Stimulated activated CD8-positive, alpha-beta memory T cell treated with anti-CD3 and anti-CD28 coated beads, Interleukin-7, amount 100 ng/mL, for 48 hours (primary cell): ENCODE measurements around the gene COL5A3.
"Not testable (repeated sequence)": the region's sequence is repeated elsewhere in the genome, so short reads cannot be mapped to it uniquely, and the experiment has no call there.

Source experiments
- DNase-seq, 2 donors: peaks; one replicate each; pipeline ENCODE4 v3.0.0-alpha.2; 2020; ENCODE audit warnings: low read depth in 1 of 2; ENCODE audit errors: extremely low read depth in 1 of 2

Gene COL5A3

DNA sequence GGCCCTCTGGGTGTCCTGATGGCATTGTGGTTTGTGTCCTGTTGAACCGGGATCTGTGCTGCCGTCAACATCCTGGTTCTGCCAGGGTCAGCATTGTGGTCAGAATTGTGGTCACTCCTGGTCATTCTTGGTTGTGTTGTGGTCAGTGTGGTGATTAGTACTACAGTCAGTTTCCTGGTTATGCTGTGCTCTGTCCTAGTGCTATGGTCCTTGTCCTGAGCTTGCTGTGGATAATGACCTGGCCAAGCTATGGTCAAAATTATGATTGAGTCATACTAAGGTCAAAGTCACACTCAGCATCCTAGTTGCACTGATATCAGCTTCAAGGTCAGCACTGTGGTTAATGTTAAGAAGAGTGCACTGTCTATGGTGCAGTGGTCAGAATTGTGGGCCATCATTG, 69.5 kb downstream of the COL5A3 start:
- no peak for DNase-seq

DNA sequence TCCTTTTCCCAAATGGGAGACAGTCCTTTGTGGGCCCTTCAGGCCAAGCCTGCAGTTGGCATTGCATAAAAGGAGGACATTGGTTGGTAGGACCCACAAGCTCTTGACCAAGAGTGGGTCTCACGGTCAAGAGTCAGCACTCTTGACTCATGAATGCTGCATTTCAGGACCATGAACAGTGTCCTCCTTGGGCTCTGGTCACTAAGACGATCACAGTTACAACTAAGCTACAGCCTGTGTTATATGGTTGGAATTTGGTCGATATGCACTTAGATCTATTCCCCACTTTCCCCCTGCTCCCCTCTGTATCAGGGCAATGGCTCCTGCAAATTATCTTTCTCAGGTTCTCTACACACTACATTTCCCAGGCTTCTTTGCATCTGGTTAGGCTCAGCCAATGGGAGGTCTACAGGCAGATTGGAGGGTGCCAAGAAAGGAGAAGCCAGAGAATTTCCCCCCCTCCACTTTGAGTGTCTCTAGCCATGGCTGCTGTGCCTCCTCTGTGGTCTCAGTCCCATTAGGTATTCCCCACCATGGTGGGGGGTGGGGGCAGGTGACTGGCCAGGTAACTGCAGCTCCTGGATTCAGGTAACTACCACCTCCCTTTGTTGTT, 70.9 kb downstream of the COL5A3 start:
- no peak for DNase-seq

DNA sequence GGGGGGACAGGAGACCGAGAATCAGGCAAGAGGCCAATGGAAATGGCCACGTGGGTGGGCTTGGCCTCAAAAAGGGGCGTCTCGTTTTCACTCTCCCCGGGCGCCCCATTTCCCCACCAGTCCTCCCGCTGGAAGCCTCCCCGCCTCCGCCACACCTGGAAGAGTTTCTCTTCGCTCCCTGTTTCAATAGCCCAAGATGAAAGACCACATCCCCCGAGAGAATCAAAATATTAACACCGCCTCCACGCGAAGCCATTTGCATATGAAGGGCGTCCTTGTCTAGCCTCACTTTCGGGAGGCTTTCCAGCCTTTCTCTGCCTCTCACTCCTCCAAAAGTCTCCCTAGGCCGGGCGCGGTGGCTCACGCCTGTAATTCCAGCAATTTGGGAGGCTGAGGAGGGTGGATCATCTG, 73.3 kb downstream of the COL5A3 start:
- DNase-seq, result no peak

DNA sequence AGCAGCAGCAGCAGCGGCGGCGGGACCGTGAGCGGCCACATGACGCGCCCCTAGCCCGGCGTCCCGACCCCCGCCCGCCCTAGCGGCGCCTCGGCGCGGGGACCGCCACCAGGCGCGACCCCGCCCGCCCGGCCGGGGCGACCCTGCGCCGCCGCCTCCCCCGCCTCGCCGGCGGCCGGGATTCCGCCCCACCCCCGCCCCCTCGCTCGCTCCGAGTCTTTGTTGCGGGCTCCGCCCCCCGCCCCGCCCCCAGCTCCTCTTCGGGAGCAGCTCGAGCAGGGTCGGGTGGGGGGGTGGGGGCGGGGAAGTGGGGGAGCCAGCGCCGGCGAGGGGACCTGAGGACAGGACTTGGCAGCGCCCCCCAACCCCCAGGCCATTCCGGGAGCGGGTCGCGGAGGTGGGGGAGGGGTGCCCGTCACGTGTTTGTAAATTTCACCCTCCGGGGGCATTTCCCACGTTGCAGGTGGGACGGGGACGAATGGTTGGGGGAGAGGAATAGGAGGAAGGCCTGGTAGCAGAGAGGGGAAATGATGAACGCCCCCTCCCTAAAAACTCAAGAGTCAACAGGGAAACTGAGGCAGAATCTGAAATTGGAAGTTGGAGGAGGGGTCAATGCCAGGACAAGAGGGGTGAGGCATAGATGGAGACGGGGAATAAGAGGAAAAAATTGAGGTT, 73.8 kb downstream of the COL5A3 start, which contains the start of gene OLFM2:
Gene OLFM2, minus strand, starts transcription at position 190 of the 675 bp plus-strand sequence. Its CDS starts 149 bp downstream, at position 41.
- DNase-seq, result no peak

DNA sequence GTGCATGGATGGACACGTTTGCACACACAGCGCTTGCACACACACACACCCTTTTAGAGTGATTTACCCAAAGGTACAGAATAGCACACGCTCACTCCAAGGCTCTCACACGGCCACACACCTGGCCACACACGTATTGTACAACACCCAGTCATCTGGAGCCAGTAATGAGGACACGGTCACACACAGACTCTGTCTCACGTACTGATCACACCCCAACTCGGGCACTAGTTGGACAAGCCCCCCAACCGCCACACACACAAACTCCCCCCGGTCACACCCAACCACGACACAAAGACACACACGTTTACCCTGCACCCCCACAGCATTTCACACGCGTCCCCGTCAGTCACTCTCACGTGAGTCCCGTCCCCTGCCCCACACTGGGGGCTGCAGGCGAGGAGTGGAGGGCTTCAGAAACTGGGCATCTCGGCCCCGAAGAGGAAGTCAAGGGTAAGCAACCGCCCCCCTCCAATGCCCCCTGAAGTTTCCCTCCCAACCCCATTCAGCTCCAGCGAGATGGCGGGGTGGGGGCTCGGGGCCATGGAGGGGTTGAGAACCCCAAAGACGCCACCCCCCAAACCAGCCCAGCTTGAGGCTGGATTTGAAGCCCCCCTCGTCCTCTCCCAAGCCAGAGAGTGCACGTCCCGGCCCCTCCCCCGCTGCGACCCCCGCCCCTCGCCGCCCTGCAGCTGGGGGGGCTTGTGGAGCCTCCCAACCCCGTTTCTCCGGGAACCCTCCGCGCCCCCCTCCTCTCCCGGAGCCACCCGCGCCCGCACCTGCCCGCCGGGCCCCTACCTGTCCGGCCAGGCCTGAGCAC, 74.6 kb downstream of the COL5A3 start:
- DNase-seq, result no peak

DNA sequence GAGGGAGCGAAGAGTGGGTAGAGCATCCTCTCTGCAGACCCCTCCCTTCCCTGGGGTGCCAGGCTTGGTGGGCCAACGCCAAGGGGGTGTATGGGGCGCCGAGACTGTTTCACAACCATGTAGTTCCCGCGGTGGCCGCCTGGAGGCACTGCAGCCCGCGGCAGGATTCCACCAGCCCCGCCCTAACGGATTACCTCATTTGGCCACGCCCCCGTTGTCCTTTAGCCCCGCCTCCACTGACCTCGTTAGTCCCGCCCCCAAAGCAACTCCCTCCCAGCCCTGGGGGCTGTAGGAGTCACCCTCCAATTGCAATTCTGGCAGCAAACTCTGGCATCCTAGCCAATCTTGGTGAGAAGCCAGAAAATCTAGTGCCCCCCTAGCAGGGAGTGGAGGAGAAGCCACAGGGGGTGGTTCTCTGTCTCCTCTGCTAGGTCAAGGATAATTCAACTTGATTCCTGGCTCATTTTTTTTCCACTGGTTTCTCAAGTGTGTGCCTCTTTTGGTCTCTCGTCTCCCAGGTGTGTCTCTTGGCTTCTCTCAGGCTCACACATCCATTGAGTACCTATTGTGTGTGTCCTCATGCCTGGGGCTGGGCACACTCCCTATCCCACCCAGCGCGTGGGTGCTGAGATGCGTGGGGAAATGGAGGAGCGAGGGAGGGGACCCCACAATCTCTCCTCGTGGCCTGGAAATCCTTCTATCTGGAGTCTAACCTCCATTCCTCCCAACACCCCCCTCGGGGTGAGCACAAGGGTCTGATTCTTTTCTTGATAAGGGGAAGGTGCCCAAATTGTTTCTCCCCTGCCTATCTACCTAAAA, 76.0 kb downstream of the COL5A3 start:
- DNase-seq, result peak; percentile 60 to 70

DNA sequence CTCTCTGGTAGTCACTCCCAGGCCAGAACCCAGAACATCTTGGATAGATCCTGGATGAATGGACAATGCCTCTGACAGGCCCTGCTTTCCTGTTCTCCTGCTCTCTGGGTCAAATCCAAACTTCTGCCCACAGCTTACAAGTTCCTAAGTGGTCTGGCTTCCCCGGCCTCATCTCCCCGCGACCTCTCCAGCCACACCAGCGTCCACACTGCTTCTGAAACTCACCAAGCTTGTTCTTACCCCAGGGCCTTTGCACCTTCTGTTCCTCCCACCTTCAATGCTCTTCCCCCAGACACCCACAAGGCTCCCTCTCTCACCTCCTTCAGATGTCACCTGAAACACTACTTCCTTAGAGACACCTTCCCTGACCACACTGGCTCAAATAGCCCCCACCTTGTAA, 77.5 kb downstream of the COL5A3 start:
- DNase-seq, result no peak

DNA sequence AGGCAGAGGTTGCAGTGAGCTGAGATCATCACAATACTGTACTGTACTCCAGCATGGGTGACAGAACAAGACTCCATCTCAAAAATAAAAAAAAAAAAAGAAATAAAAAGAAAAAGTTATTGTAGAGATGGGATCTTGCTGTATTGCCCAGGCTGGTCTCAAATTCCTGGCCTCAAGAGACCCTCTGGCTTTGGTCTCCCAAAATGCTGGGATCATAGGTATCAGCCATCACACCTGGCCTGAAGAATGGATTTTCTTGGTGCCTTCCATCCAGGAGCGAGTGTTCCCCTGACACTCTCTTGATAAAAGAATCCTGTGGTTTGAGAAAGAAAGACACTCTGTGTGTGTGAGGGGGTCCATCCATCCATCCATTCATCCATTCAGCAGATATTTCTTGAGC, 78.7 kb downstream of the COL5A3 start:
- no peak for DNase-seq

DNA sequence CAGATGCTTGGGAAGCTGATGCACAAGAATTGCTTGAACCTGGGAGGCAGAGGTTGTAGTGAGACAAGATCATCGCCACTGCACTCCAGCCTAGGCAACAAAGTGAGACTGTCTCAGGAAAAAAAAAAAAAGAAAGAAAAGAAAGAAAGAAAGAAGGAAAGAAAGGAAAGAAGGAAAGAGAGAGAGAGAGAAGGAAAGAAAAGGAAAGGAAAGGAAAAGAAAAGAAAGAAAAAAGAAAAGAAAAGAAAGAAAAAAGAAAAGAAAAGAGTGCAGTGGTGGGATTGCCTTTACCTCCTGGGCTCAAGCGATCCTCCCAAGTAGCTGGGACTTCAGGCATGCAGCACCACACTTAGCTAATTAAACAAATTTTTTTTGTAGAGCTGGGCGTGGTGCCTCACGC, 86.9 kb downstream of the COL5A3 start:
- DNase-seq, result no peak

DNA sequence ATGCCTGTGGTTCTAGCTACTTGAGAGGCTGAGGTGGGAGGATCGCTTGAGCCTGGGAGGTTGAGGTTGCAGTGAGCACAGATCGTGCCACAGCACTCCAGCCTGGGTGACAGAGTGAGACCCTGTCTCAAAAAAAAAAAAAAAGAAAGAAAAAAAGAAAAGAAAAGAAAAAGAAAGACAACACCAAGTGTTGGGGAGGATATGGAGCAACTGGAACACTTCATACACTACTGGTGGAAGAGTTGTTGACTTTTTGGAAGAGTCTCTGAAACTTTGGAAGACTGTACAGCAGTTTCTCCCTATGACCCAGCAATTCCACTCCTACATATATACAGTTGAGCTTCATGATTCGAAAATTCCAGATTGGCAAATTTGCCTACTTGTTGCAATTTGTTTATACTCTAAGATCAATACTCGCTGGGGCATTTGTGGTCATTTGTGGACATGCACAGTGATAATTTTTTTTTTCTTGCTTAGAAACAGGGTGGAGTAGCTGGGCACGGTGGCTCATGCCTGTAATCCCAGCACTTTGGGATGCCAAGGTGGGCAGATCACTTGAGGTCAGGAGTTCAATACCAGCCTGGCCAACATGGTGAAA, 87.4 kb downstream of the COL5A3 start:
- not testable (repeated sequence) for DNase-seq

DNA sequence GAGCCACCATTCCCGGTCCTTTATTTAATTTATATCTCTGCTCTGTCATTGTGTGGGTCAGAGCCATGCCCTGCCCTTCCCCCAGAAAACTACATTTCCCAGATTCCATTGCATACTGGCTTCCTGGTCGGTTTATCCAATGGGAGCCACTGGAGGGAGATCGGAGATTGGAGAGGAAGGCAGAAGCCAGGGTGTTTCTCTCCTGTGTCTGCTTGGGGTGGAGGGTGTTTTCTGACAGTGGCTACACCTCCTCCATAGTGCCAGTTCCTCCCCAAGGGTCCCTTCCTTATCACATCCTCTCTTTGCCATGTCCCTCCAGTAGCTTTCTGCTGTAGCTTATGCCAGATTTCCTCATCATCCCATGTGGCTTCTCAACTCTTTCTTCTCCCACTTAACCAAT, 93.0 kb downstream of the COL5A3 start:
- no peak for DNase-seq

DNA sequence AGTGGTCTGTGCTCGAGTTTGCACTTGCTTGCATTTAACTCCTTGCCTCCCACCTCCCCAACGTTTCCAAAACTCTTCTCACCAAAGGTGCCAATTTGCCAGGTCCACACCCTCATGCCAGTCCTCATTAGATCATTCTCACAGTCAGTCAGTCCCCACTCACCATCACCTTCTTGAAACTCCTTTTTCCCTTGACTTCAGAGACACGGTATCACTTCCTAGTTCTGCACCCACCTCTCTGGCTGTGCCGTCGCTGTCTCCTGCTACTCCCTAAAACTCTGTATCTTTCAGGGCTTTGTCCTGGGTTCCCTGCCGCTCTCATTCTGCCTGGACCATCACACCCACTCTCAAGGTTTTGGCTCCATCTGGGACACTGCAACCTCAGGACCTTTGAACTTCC, 93.6 kb downstream of the COL5A3 start:
- DNase-seq, result no peak

DNA sequence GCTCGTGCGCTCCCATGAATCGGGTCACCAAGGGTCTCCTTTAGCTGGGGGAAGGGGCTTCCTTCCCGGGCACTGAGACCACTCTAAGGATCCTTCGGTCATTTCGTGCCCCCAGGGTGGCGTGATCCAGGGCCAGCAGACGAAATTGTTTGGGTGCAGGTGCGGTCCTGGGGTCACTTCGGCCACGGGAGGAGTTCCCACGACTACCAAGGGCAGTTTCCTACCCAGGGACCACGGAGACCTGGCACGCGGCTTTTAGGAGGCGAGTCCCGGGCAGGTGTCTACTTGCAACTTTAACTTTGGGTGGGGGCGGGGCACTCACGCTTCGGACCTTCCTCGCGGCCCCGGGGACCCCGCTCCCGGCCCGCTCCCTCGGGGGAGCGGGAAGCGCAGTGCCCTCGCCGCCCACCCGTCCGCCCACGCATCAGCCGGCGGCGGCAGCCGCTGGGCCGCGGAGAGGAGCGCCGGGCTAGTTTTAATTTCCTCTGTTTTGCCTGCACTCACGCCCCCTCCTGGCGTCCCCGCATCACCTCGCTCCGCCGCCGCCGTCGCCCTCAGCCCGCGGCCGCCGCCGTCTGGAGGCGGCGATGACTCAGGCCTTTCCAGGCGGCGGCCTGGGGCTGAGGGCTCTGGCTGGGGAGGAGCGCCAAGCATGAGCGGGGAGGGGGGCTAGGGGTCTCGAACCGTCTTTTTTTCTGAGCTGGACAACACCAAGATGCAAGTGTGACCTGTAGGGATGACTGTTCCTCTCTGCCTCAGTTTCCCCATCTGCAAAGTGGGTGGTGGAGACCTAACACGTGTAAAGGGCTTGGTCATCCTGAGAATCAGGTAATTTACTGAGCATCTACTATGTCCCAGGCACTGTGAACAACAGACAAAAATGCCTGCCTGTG, 95.7 kb downstream of the COL5A3 start:
- peak; percentile 68 to 71 for DNase-seq

DNA sequence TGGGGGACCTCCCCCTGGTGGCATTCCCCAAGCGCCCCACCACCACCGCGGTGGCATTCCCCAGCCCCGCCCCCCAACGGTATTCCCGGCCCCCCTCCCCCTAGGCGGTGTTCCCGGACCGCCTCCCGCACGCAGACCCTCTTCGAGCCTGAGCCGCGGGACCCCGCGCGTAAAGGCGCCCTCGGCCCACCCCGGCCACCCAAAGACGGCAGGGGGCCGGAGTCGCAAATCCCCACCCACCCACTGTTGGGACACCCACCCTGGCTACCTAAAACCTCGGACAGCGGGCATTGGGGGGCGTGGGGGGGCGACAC, 96.3 kb downstream of the COL5A3 start:
- no peak for DNase-seq

DNA sequence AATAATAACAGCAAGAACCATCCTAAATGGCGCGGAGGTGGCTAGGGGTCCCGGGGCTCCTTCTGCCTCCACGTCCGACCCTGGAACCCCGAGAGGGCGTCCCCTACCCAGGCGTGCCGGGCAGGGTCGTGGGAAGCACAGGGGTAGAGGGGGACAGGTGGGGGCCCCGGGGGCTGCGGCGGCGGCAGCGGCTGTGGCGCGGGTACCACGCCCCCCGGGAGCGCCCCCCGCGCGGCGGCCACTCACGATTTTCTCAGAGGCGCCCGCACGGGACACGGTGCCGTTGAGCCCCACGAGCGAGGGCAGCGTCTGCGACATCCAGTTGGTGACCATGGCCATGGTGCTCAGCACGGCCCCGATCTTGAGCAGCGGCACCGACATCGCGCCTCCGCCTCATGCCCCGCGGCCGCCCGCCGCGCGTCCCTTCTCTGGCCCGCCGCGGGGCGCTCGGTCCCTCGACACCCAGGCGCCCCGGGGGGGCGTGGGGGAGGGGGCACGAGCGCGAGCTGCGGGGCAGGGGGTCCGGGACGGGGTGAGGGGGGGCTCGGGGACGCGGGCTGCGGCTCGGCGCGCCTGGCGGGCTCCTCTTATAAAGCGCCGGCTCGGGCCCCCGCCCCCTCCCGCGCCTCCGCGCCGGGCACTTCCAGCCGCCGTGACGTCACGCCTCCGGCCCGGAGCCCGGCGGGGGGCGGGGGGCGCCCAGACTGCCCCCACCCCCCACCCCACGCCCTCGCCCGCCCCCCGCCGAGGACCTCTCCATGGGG, 96.9 kb downstream of the COL5A3 start:
- DNase-seq, result no peak

DNA sequence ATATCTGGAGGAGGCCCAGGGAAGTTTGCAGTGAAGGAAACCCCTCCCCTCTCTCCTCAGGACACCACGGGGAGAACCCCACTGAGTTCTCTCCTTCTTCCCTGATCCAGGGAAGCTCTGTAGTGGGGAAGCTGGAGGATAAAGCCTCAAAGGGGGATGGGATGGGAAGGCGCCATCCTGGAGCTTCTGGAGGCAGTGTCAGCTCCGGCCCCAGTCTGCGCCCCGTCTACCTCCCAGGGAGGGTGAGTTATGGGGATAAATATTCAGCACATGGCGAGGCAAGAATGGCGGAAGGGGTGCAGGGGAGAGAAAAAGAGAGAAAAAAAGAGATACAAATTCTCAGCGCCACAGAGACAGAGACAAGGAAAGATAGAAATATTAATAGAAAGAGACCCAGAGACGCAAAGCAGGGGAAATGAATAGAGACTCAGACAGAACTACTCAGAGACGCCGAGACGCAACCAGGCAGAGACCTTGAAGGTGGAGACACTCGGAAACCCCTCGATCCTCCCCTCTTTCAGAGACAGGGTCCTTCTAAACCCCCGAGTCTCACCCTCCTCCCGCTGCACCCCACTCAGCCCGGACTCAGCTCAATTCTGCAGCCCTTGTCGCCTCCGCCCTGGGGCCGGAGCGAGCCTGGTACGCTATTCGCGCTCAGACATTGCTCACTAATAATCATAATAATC, 97.6 kb downstream of the COL5A3 start:
- no peak for DNase-seq

DNA sequence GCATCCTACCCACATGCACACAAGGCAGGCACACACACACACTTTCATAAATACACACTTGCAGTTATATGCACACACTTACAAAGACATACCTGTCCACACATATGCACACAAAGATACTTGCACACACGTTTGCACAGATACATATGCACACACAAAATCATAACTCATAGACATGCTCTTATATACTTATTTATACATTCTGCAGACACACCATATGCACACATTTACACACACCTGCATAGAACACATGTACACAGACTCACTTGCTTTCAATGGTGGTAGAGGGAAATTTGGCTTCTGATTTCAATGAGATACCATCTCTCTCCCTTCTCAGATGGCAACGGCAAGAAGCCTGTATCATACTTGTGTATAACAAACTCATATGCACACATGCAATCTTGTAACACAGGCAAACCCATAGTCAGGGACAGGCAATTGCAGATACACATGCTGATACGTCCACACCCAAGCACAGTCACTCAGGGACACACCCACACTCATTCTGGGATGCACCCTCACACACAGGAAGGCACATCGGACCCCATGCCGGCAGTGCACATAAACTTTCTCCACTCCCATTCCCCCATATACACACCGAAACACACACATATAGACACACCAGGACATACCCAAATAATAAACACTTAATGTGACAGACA, 98.6 kb downstream of the COL5A3 start:
- no peak for DNase-seq

DNA sequence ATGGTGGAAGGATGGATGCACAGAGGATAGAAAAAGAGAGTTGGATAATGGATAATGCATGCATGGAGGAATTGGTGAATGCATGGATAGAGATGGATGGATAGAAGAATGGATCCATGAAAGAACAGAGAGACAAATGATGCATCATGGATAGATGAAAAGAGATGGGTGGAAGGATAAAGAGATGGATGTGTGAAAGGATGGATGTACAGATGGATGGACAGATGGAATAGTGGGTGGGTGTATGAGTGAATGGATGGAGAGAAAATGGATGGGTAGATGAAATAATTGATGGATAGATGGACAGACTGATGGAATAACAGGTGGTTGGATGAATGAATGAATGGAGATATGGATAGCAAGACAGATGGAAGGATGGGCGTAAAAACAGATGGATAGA, 99.7 kb downstream of the COL5A3 start:
- DNase-seq, result no peak
